ENCODE data around the gene XRCC3.

The XRCC3 gene

GRCh38 chr14:103725001-103725682, 9.9 kb upstream of the XRCC3 start:
- DNase-seq, result no peak

GRCh38 chr14:103724116-103724515, 8.9 kb upstream of the XRCC3 start:
- no peak for DNase-seq

GRCh38 chr14:103723748-103724081, 8.5 kb upstream of the XRCC3 start:
- DNase-seq, result no peak

GRCh38 chr14:103721334-103722120, 6.3 kb upstream of the XRCC3 start:
- DNase-seq, result no peak

- DNase-seq, result no peak
Observed at GRCh38 chr14:103719751-103720150, 4.5 kb upstream of the XRCC3 start.

- DNase-seq, result no peak
Observed at GRCh38 chr14:103718572-103718971, 3.3 kb upstream of the XRCC3 start.

GRCh38 chr14:103716899-103717411, 1.7 kb upstream of the XRCC3 start:
- no peak for DNase-seq

- DNase-seq, result no peak
Observed at GRCh38 chr14:103716091-103716801, 995 bp upstream of the XRCC3 start.

GRCh38 chr14:103714063-103714724, 1.1 kb downstream of the XRCC3 start:
- no peak for DNase-seq

- no peak for DNase-seq
Observed at GRCh38 chr14:103713304-103714062, 1.8 kb downstream of the XRCC3 start.

GRCh38 chr14:103712633-103713247, 2.5 kb downstream of the XRCC3 start:
- no peak for DNase-seq

- no peak for DNase-seq
Observed at GRCh38 chr14:103711516-103712431, 3.5 kb downstream of the XRCC3 start.

- DNase-seq, result no peak
Observed at GRCh38 chr14:103710771-103711377, 4.4 kb downstream of the XRCC3 start.

- no peak for DNase-seq
Observed at GRCh38 chr14:103709814-103710213, 5.4 kb downstream of the XRCC3 start.

- DNase-seq, result no peak
Observed at GRCh38 chr14:103708750-103709187, 6.5 kb downstream of the XRCC3 start.

GRCh38 chr14:103707329-103708263, 7.7 kb downstream of the XRCC3 start:
- no peak for DNase-seq

- no peak for DNase-seq
Observed at GRCh38 chr14:103706551-103707328, 8.5 kb downstream of the XRCC3 start.

Data from activated CD8-positive, alpha-beta memory T cell treated with anti-CD3 and anti-CD28 coated beads for 24 hours (primary cell).